Measurements from ENCODE around the gene PRDM16.

The PRDM16 gene

DNA sequence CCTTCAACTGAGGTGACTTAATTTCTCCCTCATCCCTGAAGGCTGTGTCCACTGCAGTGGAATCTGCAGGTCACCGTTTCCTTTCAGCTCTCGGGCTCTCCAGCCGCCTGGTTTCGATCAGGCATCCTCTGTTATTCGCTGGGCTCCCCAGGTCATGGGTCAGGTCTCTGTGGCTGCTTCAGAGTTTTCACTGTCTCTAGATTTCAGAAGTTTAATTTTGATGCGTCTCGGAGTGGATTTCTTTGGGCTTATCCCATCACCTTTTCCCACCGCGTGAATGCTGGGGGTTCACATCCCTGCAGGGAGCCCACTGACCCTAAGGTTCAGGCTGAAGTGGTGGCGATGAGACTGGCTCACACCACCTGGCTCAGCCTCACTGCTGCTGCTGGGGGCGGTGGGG, 44.4 kb upstream of the PRDM16 start:
- H4K91ac ChIP-seq (ENCODE audit: low read length) = no peak overlapping the region
- 70% methylated on average over 11 of the region's 11 CpGs for WGBS
- no peaks in the 10 kb centered on the region for H3K9me3 ChIP-seq (ENCODE audit: control insufficient read depth, low read length)
- no peak overlapping the region for H2BK12ac ChIP-seq (ENCODE audit: low read length in 2 of 2)
- H3K14ac ChIP-seq (ENCODE audit: low read length in 2 of 2) = no peak overlapping the region
- H3K79me1 ChIP-seq (replicated peaks; ENCODE audit: low read length, poor library complexity, severe bottlenecking) = no peaks in the 10 kb centered on the region
- H3K27me3 ChIP-seq (ENCODE audit: control insufficient read depth in 1 of 2, insufficient read depth in 1 of 2, low read length in 2 of 2) = peaks cover 0 to 32% of the 10 kb centered on the region in 2 experiments
- no peak overlapping the region for H3K9ac ChIP-seq (ENCODE audit: low read length)
- no peak overlapping the region for H2AFZ ChIP-seq (ENCODE audit: low read depth, low read length)
- no peaks in the 10 kb centered on the region for H3K4me1 ChIP-seq (ENCODE audit: control insufficient read depth, insufficient read depth, low read depth, low read length)
- H3K18ac ChIP-seq (ENCODE audit: low read depth in 1 of 2, low read length in 2 of 2) = no peak overlapping the region
- H2BK15ac ChIP-seq (ENCODE audit: low read depth, poor library complexity, severe bottlenecking) = no peak overlapping the region
- H3K36me3 ChIP-seq (ENCODE audit: control insufficient read depth in 1 of 2, insufficient read depth in 2 of 2, low read depth in 1 of 2, low read length in 2 of 2) = no peaks in the 10 kb centered on the region
- no peak overlapping the region for H4K8ac ChIP-seq (ENCODE audit: low read length)
- no peak overlapping the region for H2BK5ac ChIP-seq (ENCODE audit: low read depth, low read length, poor library complexity, severe bottlenecking)
- H3K4me2 ChIP-seq (ENCODE audit: low read length, poor library complexity, severe bottlenecking) = no peak overlapping the region
- no peak overlapping the region for H2AK5ac ChIP-seq (ENCODE audit: low read length, severe bottlenecking)
- H2BK120ac ChIP-seq (ENCODE audit: low read depth, low read length) = no peak overlapping the region
- H3K4ac ChIP-seq (ENCODE audit: low read depth in 1 of 2, low read length in 2 of 2) = no peak overlapping the region
- no peak overlapping the region for H3K23ac ChIP-seq (ENCODE audit: low read length in 2 of 2)
- DNase-seq = no peak
- no peak overlapping the region for H3K27ac ChIP-seq (ENCODE audit: low read length, poor library complexity, severe bottlenecking)
- no peak overlapping the region for H3K4me3 ChIP-seq (ENCODE audit: insufficient read depth in 1 of 2, low read depth in 1 of 2, low read length in 2 of 2)

DNA sequence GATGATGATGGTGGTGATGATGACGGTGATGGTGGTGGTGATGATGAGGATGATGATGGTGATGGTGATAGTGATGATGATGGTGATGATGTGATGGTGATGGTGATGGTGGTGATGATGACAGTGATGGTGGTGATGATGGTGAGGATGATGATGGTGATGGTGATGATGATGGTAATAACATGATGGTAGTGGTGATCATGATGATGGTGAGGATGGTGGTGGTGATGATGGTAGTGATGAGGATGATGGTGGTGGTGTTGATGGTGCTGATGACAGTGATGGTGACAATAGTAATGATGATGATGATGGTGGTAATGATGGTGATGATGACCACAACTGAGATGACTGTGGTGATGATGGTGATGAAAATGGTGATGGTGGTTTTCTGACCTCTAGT, 42.9 kb upstream of the PRDM16 start:
- WGBS = 84% methylated on average over 1 of the region's 1 CpG
- no peak overlapping the region for H3K4ac ChIP-seq (ENCODE audit: low read depth in 1 of 2, low read length in 2 of 2)

DNA sequence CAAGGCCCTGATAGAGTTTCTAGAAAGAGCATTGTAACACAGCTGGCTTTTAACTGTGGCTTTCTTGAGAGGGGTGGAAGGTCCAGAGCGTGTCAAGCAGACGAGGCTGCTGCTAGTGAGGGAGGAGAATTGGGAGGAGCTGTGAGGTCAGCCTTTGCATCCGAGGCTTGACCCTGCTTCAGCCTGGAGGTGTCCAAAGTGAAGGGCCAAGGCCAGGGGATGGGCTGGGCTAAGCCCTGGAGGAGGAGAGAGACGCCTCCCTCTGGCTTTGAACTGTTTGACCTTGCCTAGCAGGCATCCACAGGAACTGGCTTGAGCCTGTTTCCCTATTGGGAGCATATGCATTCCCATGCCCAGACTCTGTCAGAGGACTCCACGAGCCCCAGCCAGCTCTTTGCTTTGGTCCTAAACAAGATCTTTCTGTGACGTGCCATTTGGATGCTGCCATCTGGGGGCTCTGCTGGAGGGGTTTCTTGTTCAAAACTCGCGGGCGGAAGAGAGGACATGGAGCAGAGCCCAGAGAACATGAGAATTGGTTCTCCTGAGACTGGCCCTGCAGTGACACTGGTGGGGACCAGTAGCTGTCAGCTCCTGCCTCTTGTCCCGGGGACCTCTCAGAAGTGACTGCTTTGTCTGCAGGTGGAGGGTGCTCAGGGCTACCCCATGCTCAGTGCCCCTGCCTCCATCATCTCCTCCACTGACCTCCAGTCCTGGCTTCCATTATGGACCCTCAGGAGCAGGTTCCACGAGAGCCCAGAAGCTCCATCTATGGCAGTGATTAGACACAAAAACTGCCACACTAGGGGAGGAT, 42.2 kb upstream of the PRDM16 start:
- Histone ChIP-seq H3K36me3 (ENCODE audit: control insufficient read depth in 1 of 2, insufficient read depth in 2 of 2, low read depth in 1 of 2, low read length in 2 of 2) (no peaks in the 10 kb centered on the region), H2BK12ac (ENCODE audit: low read length in 2 of 2) (no peak overlapping the region), H2BK120ac (ENCODE audit: low read depth, low read length) (no peak overlapping the region), H3K27me3 (ENCODE audit: control insufficient read depth in 1 of 2, insufficient read depth in 1 of 2, low read length in 2 of 2) (peaks cover 0 to 49% of the 10 kb centered on the region in 2 experiments), H2BK5ac (ENCODE audit: low read depth, low read length, poor library complexity, severe bottlenecking) (no peak overlapping the region), H4K91ac (ENCODE audit: low read length) (no peak overlapping the region), H3K4me2 (ENCODE audit: low read length, poor library complexity, severe bottlenecking) (no peak overlapping the region), H3K23ac (ENCODE audit: low read length in 2 of 2) (no peak overlapping the region), H2AK5ac (ENCODE audit: low read length, severe bottlenecking) (no peak overlapping the region), H3K14ac (ENCODE audit: low read length in 2 of 2) (no peak overlapping the region), H4K8ac (ENCODE audit: low read length) (no peak overlapping the region), H3K4ac (ENCODE audit: low read depth in 1 of 2, low read length in 2 of 2) (no peak overlapping the region), H3K9me3 (ENCODE audit: control insufficient read depth, low read length) (no peaks in the 10 kb centered on the region), H2AFZ (ENCODE audit: low read depth, low read length) (no peak overlapping the region), H3K18ac (ENCODE audit: low read depth in 1 of 2, low read length in 2 of 2) (no peak overlapping the region), H3K79me1 (replicated peaks; ENCODE audit: low read length, poor library complexity, severe bottlenecking) (no peaks in the 10 kb centered on the region), H3K9ac (ENCODE audit: low read length) (no peak overlapping the region), H2BK15ac (ENCODE audit: low read depth, poor library complexity, severe bottlenecking) (no peak overlapping the region), H3K4me1 (ENCODE audit: control insufficient read depth, insufficient read depth, low read depth, low read length) (no peaks in the 10 kb centered on the region), H3K4me3 (ENCODE audit: insufficient read depth in 1 of 2, low read depth in 1 of 2, low read length in 2 of 2) (no peak overlapping the region), H3K27ac (ENCODE audit: low read length, poor library complexity, severe bottlenecking) (no peak overlapping the region)
- WGBS = 65% methylated on average over 11 of the region's 11 CpGs
- DNase-seq = no peak

More for the DNA sequence above, 42.9 kb upstream of the PRDM16 start:
- Histone ChIP-seq H3K4me3 (ENCODE audit: insufficient read depth in 1 of 2, low read depth in 1 of 2, low read length in 2 of 2) (no peak overlapping the region), H2BK15ac (ENCODE audit: low read depth, poor library complexity, severe bottlenecking) (no peak overlapping the region), H2AK5ac (ENCODE audit: low read length, severe bottlenecking) (no peak overlapping the region), H2BK5ac (ENCODE audit: low read depth, low read length, poor library complexity, severe bottlenecking) (no peak overlapping the region), H3K9me3 (ENCODE audit: control insufficient read depth, low read length) (no peaks in the 10 kb centered on the region), H3K18ac (ENCODE audit: low read depth in 1 of 2, low read length in 2 of 2) (no peak overlapping the region), H3K27me3 (ENCODE audit: control insufficient read depth in 1 of 2, insufficient read depth in 1 of 2, low read length in 2 of 2) (peaks cover 0 to 45% of the 10 kb centered on the region in 2 experiments), H3K79me1 (replicated peaks; ENCODE audit: low read length, poor library complexity, severe bottlenecking) (no peaks in the 10 kb centered on the region), H4K8ac (ENCODE audit: low read length) (no peak overlapping the region), H2BK12ac (ENCODE audit: low read length in 2 of 2) (no peak overlapping the region), H3K27ac (ENCODE audit: low read length, poor library complexity, severe bottlenecking) (no peak overlapping the region), H3K4me2 (ENCODE audit: low read length, poor library complexity, severe bottlenecking) (no peak overlapping the region), H3K9ac (ENCODE audit: low read length) (no peak overlapping the region), H3K23ac (ENCODE audit: low read length in 2 of 2) (no peak overlapping the region), H4K91ac (ENCODE audit: low read length) (no peak overlapping the region), H2BK120ac (ENCODE audit: low read depth, low read length) (no peak overlapping the region), H3K14ac (ENCODE audit: low read length in 2 of 2) (no peak overlapping the region), H3K4me1 (ENCODE audit: control insufficient read depth, insufficient read depth, low read depth, low read length) (no peaks in the 10 kb centered on the region), H2AFZ (ENCODE audit: low read depth, low read length) (no peak overlapping the region), H3K36me3 (ENCODE audit: control insufficient read depth in 1 of 2, insufficient read depth in 2 of 2, low read depth in 1 of 2, low read length in 2 of 2) (no peaks in the 10 kb centered on the region)
- no peak for DNase-seq

DNA sequence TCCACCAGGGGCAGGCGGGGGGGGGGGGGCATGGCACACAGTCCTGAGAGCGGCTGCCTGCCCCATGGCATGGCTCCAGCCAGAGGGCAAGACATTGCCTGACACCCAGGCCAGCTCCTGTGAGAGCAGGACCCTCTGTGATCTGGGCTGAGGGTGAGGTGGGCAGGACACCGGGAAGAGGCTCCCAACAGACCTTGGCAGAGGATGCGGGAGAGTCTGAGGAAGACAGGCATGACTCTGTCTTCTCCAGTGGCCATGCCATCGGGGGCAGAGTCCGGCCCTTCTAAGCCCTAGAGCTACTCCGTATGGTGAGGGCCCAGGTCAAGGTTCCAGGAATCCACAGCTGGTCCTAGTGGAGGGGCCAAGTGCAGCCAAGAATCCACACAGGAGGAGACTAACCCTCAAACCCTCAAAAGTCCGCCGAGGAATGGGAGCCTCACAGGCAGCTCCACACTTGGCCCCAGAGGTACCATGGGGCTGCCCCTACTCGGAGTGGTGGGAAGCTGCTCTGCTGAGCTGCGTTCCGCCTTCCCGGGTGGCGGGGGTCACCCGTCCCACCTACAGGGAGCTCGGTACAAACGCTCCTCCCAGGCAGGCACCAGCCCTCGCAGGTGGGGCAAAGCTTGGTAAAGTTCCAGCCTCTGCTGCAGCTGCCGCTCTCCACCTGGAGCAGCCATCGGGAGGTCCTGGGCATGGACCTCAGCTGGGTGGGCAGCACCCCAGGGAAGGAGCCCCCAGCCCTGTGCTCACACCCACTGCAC, 41.2 kb upstream of the PRDM16 start:
- no peak overlapping the region for H2BK15ac ChIP-seq (ENCODE audit: low read depth, poor library complexity, severe bottlenecking)
- H2AFZ ChIP-seq (ENCODE audit: low read depth, low read length) = no peak overlapping the region
- no peaks in the 10 kb centered on the region for H3K36me3 ChIP-seq (ENCODE audit: control insufficient read depth in 1 of 2, insufficient read depth in 2 of 2, low read depth in 1 of 2, low read length in 2 of 2)
- H2BK12ac ChIP-seq (ENCODE audit: low read length in 2 of 2) = no peak overlapping the region
- H3K27ac ChIP-seq (ENCODE audit: low read length, poor library complexity, severe bottlenecking) = no peak overlapping the region
- no peak overlapping the region for H3K14ac ChIP-seq (ENCODE audit: low read length in 2 of 2)
- no peak overlapping the region for H3K18ac ChIP-seq (ENCODE audit: low read depth in 1 of 2, low read length in 2 of 2)
- H3K4me3 ChIP-seq (ENCODE audit: insufficient read depth in 1 of 2, low read depth in 1 of 2, low read length in 2 of 2) = no peak overlapping the region
- no peaks in the 10 kb centered on the region for H3K79me1 ChIP-seq (replicated peaks; ENCODE audit: low read length, poor library complexity, severe bottlenecking)
- no peak overlapping the region for H3K9ac ChIP-seq (ENCODE audit: low read length)
- H3K4me2 ChIP-seq (ENCODE audit: low read length, poor library complexity, severe bottlenecking) = no peak overlapping the region
- H3K4me1 ChIP-seq (ENCODE audit: control insufficient read depth, insufficient read depth, low read depth, low read length) = no peaks in the 10 kb centered on the region
- peaks cover 0 to 58% of the 10 kb centered on the region in 2 experiments for H3K27me3 ChIP-seq (ENCODE audit: control insufficient read depth in 1 of 2, insufficient read depth in 1 of 2, low read length in 2 of 2)
- H2AK5ac ChIP-seq (ENCODE audit: low read length, severe bottlenecking) = no peak overlapping the region
- H3K4ac ChIP-seq (ENCODE audit: low read depth in 1 of 2, low read length in 2 of 2) = no peak overlapping the region
- no peak overlapping the region for H2BK120ac ChIP-seq (ENCODE audit: low read depth, low read length)
- H3K9me3 ChIP-seq (ENCODE audit: control insufficient read depth, low read length) = no peaks in the 10 kb centered on the region
- no peak for DNase-seq
- H4K91ac ChIP-seq (ENCODE audit: low read length) = no peak overlapping the region
- WGBS = 89% methylated on average over 18 of the region's 20 CpGs
- no peak overlapping the region for H4K8ac ChIP-seq (ENCODE audit: low read length)
- H2BK5ac ChIP-seq (ENCODE audit: low read depth, low read length, poor library complexity, severe bottlenecking) = no peak overlapping the region
- no peak overlapping the region for H3K23ac ChIP-seq (ENCODE audit: low read length in 2 of 2)
